Measurements from ENCODE around the gene CDYL. TPM values are rescaled to one million over a fixed set of nuclear protein-coding genes. Genes with fewer than 3 reads are reported as not detected.

CDYL gene
- total and polyA plus RNA-seq, 7 donors, result 14.2 to 82.8 (median 37.9) TPM

GRCh38 chr6:4751823-4752464 is 24.3 kb upstream of the CDYL start:
- WGBS, 2 donors, result 72 to 79% methylated on average over 7 of the region's 7 CpGs
- Histone ChIP-seq H3K27ac (no peak overlapping the region), H3K27me3 (no peaks in the 10 kb centered on the region), H3K36me3 (no peaks in the 10 kb centered on the region), H3K9me3 (no peaks in the 10 kb centered on the region), H3K4me1 (no peaks in the 10 kb centered on the region), H3K4me3 (no peak overlapping the region)
- no peak for DNase-seq
- intact Hi-C loops (cut with DNase I), result no loop called here
- no peak for TF ChIP-seq POLR2AphosphoS5 (IDR thresholded peaks at IDR 0.05)
- TF ChIP-seq POLR2A (IDR thresholded peaks at IDR 0.05), result no peak
- TF ChIP-seq EP300 (IDR thresholded peaks at IDR 0.05), result no peak
- TF ChIP-seq CTCF (IDR thresholded peaks at IDR 0.05), result no peak

- TF ChIP-seq POLR2A (IDR thresholded peaks at IDR 0.05), result no peak
- no peak for TF ChIP-seq POLR2AphosphoS5 (IDR thresholded peaks at IDR 0.05)
- TF ChIP-seq CTCF (IDR thresholded peaks at IDR 0.05), result no peak
- TF ChIP-seq EP300 (IDR thresholded peaks at IDR 0.05), result no peak
- no peak overlapping the region for H3K4me3 ChIP-seq
- no peaks in the 10 kb centered on the region for H3K4me1 ChIP-seq
- WGBS, 2 donors, result 56 to 70% methylated on average over 2 of the region's 2 CpGs
- H3K27me3 ChIP-seq, result no peaks in the 10 kb centered on the region
- no peaks in the 10 kb centered on the region for H3K36me3 ChIP-seq
- H3K27ac ChIP-seq, result no peak overlapping the region
- H3K9me3 ChIP-seq, result no peaks in the 10 kb centered on the region
- intact Hi-C loops (cut with DNase I), result no loop called here
- DNase-seq, result no peak
Observed at GRCh38 chr6:4756247-4756646, 20.0 kb upstream of the CDYL start.

GRCh38 chr6:4759997-4760396 is 16.2 kb upstream of the CDYL start:
- no peaks in the 10 kb centered on the region for H3K27me3 ChIP-seq
- no peak for DNase-seq
- 68 to 79% methylated on average over 1 of the region's 1 CpG for WGBS, 2 donors
- intact Hi-C loops (cut with DNase I), result no loop called here
- no peak for TF ChIP-seq POLR2AphosphoS5 (IDR thresholded peaks at IDR 0.05)
- TF ChIP-seq POLR2A (IDR thresholded peaks at IDR 0.05), result no peak
- no peak for TF ChIP-seq EP300 (IDR thresholded peaks at IDR 0.05)
- no peak for TF ChIP-seq CTCF (IDR thresholded peaks at IDR 0.05)
- H3K36me3 ChIP-seq, result no peaks in the 10 kb centered on the region
- H3K9me3 ChIP-seq, result peaks cover 0 to 3% (median 1%) of the 10 kb centered on the region in 4 donors
- no peak overlapping the region for H3K27ac ChIP-seq
- no peak overlapping the region for H3K4me3 ChIP-seq
- H3K4me1 ChIP-seq, result no peaks in the 10 kb centered on the region

GRCh38 chr6:4760773-4761172 is 15.4 kb upstream of the CDYL start:
- Histone ChIP-seq H3K4me1 (no peaks in the 10 kb centered on the region), H3K27ac (no peak overlapping the region), H3K27me3 (no peaks in the 10 kb centered on the region), H3K36me3 (no peaks in the 10 kb centered on the region), H3K4me3 (no peak overlapping the region), H3K9me3 (peaks cover 0 to 3% (median 1%) of the 10 kb centered on the region in 4 donors)
- WGBS, 2 donors, result 93 to 95% methylated on average over 3 of the region's 3 CpGs
- no peak for TF ChIP-seq CTCF (IDR thresholded peaks at IDR 0.05)
- no peak for TF ChIP-seq POLR2AphosphoS5 (IDR thresholded peaks at IDR 0.05)
- TF ChIP-seq POLR2A (IDR thresholded peaks at IDR 0.05), result no peak
- no peak for TF ChIP-seq EP300 (IDR thresholded peaks at IDR 0.05)
- DNase-seq, result no peak
- intact Hi-C loops (cut with DNase I), result no loop called here

- intact Hi-C loops (cut with DNase I), result no loop called here
- Histone ChIP-seq H3K36me3 (no peaks in the 10 kb centered on the region), H3K9me3 (peaks cover 0 to 3% (median 1%) of the 10 kb centered on the region in 4 donors), H3K27me3 (no peaks in the 10 kb centered on the region), H3K27ac (no peak overlapping the region), H3K4me1 (no peaks in the 10 kb centered on the region), H3K4me3 (no peak overlapping the region)
- DNase-seq, result no peak
- TF ChIP-seq EP300 (IDR thresholded peaks at IDR 0.05) (no peak), POLR2A (IDR thresholded peaks at IDR 0.05) (no peak), POLR2AphosphoS5 (IDR thresholded peaks at IDR 0.05) (no peak), CTCF (IDR thresholded peaks at IDR 0.05) (no peak)
Observed at GRCh38 chr6:4762294-4762693, 13.9 kb upstream of the CDYL start.
